Endodermal cell (in vitro differentiated cells): Measurements from ENCODE around the gene RCOR1. TPM values are rescaled to one million over a fixed set of nuclear protein-coding genes. Genes with fewer than 3 reads are reported as not detected.

Experiments
- DNase-seq: peaks from one replicate; pipeline ENCODE4 v3.0.0-alpha.2; 2017
- H3K27ac ChIP-seq: 2 replicates; pipeline ENCODE4 v1.5.1; 2013; ENCODE audit warnings: mild to moderate bottlenecking, low read depth, low read length, moderate library complexity
- H3K27me3 ChIP-seq: 2 replicates; pipeline ENCODE4 v1.6.1; 2013; ENCODE audit warnings: mild to moderate bottlenecking, low read length, moderate library complexity; ENCODE audit not compliant: insufficient read depth, control insufficient read depth, poor library complexity, severe bottlenecking
- H3K36me3 ChIP-seq: 2 replicates; pipeline ENCODE4 v1.7.0; 2013; ENCODE audit warnings: mild to moderate bottlenecking, low read length, moderate library complexity; ENCODE audit not compliant: control insufficient read depth, insufficient read depth
- H3K4me1 ChIP-seq: one replicate; pipeline ENCODE4 v1.7.0; 2013; ENCODE audit warnings: low read length; ENCODE audit not compliant: control insufficient read depth, insufficient read depth
- H3K4me3 ChIP-seq: 2 replicates; pipeline ENCODE4 v1.5.1; 2013; ENCODE audit warnings: mild to moderate bottlenecking, low read length, moderate library complexity
- H3K9ac ChIP-seq: 2 replicates; pipeline ENCODE4 v1.6.1; 2013; ENCODE audit warnings: mild to moderate bottlenecking, low read length, moderate library complexity; ENCODE audit not compliant: poor library complexity, severe bottlenecking; ENCODE audit errors: extremely low read depth
- H3K9me3 ChIP-seq: 2 replicates; pipeline ENCODE4 v1.6.1; 2013; ENCODE audit warnings: mild to moderate bottlenecking, low read length, moderate library complexity; ENCODE audit not compliant: control insufficient read depth
- H3K27ac Mint-ChIP-seq: 2 replicates; pipeline ENCODE4 v1.8.0; 2020; ENCODE audit warnings: mixed read lengths
- H3K27me3 Mint-ChIP-seq: 2 replicates; pipeline ENCODE4 v1.8.0; 2021; ENCODE audit warnings: mild to moderate bottlenecking, mixed read lengths; ENCODE audit not compliant: insufficient read depth
- H3K36me3 Mint-ChIP-seq: 2 replicates; pipeline ENCODE4 v1.8.0; 2020; ENCODE audit warnings: low read depth, mixed read lengths
- H3K4me1 Mint-ChIP-seq: 2 replicates; pipeline ENCODE4 v1.8.0; 2020; ENCODE audit warnings: mixed read lengths
- H3K4me3 Mint-ChIP-seq: 2 replicates; pipeline ENCODE4 v1.8.0; 2020; ENCODE audit warnings: mild to moderate bottlenecking, moderate library complexity, mixed read lengths
- H3K9me3 Mint-ChIP-seq: 2 replicates; pipeline ENCODE4 v1.8.0; 2020; ENCODE audit warnings: mild to moderate bottlenecking, mixed read lengths
- CTCF ChIP-seq: fragments of 200-600 bp; sonication (generic); conservative IDR thresholded peaks from 2 replicates; pipeline ENCODE4 v1.5.0; 2021; ENCODE audit warnings: antibody characterized with exemption, mild to moderate bottlenecking
- WGBS, 2 experiments: methylation state at CpG; one replicate each; pipeline versions ENCODE4 v1.1.5 to v1.1.7; 2013; ENCODE audit warnings: missing lambda C conversion rate in 2 of 2, mixed read lengths in 1 of 2; ENCODE audit not compliant: insufficient coverage in 1 of 2, insufficient read length in 1 of 2; 5-methylcytosine and 5-hydroxymethylcytosine counted together
- total RNA-seq, 2 donors: library from RNA; stranded (reverse); fragmentation: NEBNext Ultra II Directional in 1 of 2; extraction: Animal tissue kit (Norgen Biotek cat#: 25700) in 1 of 2; gene quantifications; 2 replicates in 1 of 2; 3 replicates in 1 of 2; pipeline ENCODE4 v1.2.1, GENCODE V29; 2021

Gene RCOR1
- total RNA-seq, 2 donors from 2014 or later, result 30.3 to 31.5 TPM

GRCh38 chr14:102696332-102696731 is 103.9 kb downstream of the RCOR1 start:
- no peak overlapping the region for H3K4me3 ChIP-seq
- H3K4me3 Mint-ChIP-seq, result no peak overlapping the region
- no peaks in the 10 kb centered on the region for H3K27me3 Mint-ChIP-seq
- H3K9me3 ChIP-seq, result no peaks in the 10 kb centered on the region
- H3K36me3 ChIP-seq, result peaks cover under 1% of the 10 kb centered on the region
- no peaks in the 10 kb centered on the region for H3K27me3 ChIP-seq
- H3K4me1 ChIP-seq, result peaks cover 8% of the 10 kb centered on the region
- WGBS, 2 experiments, result 92 to 94% methylated on average over 5 to 8 of the region's 8 CpGs
- H3K9ac ChIP-seq, result no peak overlapping the region
- H3K27ac ChIP-seq, result no peak overlapping the region
- no peak for TF ChIP-seq CTCF
- H3K9me3 Mint-ChIP-seq, result no peaks in the 10 kb centered on the region
- peaks cover 8% of the 10 kb centered on the region for H3K36me3 Mint-ChIP-seq
- peaks cover 35% of the 10 kb centered on the region for H3K4me1 Mint-ChIP-seq
- DNase-seq, result no peak
- H3K27ac Mint-ChIP-seq, result peak overlapping the region; percentile 4

GRCh38 chr14:102696856-102697495 is 104.5 kb downstream of the RCOR1 start:
- H3K9ac ChIP-seq, result no peak overlapping the region
- H3K27ac ChIP-seq, result no peak overlapping the region
- Mint-ChIP-seq H3K27ac (no peak overlapping the region), H3K36me3 (peaks cover 14% of the 10 kb centered on the region), H3K27me3 (no peaks in the 10 kb centered on the region), H3K9me3 (no peaks in the 10 kb centered on the region), H3K4me3 (no peak overlapping the region), H3K4me1 (peaks cover 35% of the 10 kb centered on the region)
- no peak for DNase-seq
- H3K36me3 ChIP-seq, result peaks cover 7% of the 10 kb centered on the region
- H3K4me3 ChIP-seq, result no peak overlapping the region
- H3K27me3 ChIP-seq, result no peaks in the 10 kb centered on the region
- TF ChIP-seq CTCF, result no peak
- WGBS, 2 experiments, result 80 to 82% methylated on average over 3 of the region's 3 CpGs
- peaks cover 8% of the 10 kb centered on the region for H3K4me1 ChIP-seq
- H3K9me3 ChIP-seq, result no peaks in the 10 kb centered on the region

GRCh38 chr14:102697501-102697900 is 105.1 kb downstream of the RCOR1 start:
- Histone ChIP-seq H3K27me3 (no peaks in the 10 kb centered on the region), H3K4me1 (peaks cover 8% of the 10 kb centered on the region), H3K9ac (no peak overlapping the region), H3K36me3 (peaks cover 12% of the 10 kb centered on the region), H3K4me3 (no peak overlapping the region), H3K27ac (no peak overlapping the region), H3K9me3 (peaks cover 2% of the 10 kb centered on the region)
- no peak overlapping the region for H3K27ac Mint-ChIP-seq
- peaks cover 35% of the 10 kb centered on the region for H3K4me1 Mint-ChIP-seq
- no peak overlapping the region for H3K4me3 Mint-ChIP-seq
- no peak for TF ChIP-seq CTCF
- DNase-seq, result no peak
- 89 to 97% methylated on average over 3 to 6 of the region's 6 CpGs for WGBS, 2 experiments
- no peaks in the 10 kb centered on the region for H3K27me3 Mint-ChIP-seq
- H3K9me3 Mint-ChIP-seq, result no peaks in the 10 kb centered on the region
- H3K36me3 Mint-ChIP-seq, result peaks cover 18% of the 10 kb centered on the region
